ENCODE data around the gene SLCO3A1.
A peak's percentile ranks its signal among the peaks of the same experiment; 100 is the strongest.

Gene SLCO3A1

DNA sequence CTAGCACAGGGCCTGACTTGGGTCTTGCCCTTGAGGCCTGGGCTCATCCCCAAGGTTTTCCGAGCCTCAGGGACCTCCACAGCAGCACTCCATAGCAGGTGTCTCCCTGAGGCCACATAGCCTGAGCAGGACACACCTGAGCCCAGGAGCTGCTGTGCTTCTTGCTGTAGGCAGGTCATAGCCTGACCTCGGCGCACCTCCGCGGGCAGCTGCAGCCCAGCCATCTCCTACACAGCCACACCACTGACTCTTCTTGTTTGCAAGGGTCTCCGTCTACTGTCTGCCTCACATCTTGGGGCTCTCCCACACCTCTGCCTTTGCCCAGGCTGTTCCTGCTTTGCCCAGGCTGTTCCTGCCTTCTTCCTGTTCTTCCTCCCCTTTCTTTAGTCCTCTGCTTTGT is 224.8 kb downstream of the SLCO3A1 start:
- Histone ChIP-seq H3K4me1 (ENCODE audit: control insufficient read depth, insufficient read depth, low read length) (no peaks in the 10 kb centered on the region), H3K36me3 (ENCODE audit: control insufficient read depth in 2 of 2, insufficient read depth in 1 of 2, low read length in 2 of 2) (no peaks in the 10 kb centered on the region), H3K27ac (ENCODE audit: extremely low read depth, low read depth, low read length) (no peak overlapping the region), H3K9me3 (ENCODE audit: control insufficient read depth, insufficient read depth, low read depth, low read length) (no peaks in the 10 kb centered on the region), H3K4me3 (ENCODE audit: low read depth, low read length) (no peak overlapping the region)
- TF ChIP-seq ZNF514 (tag by site-specific recombination; IDR thresholded peaks at IDR 0.05) (no peak), ZSCAN16 (tag by site-specific recombination; IDR thresholded peaks at IDR 0.05) (no peak)
- TF ChIP-seq, protein P1, sequence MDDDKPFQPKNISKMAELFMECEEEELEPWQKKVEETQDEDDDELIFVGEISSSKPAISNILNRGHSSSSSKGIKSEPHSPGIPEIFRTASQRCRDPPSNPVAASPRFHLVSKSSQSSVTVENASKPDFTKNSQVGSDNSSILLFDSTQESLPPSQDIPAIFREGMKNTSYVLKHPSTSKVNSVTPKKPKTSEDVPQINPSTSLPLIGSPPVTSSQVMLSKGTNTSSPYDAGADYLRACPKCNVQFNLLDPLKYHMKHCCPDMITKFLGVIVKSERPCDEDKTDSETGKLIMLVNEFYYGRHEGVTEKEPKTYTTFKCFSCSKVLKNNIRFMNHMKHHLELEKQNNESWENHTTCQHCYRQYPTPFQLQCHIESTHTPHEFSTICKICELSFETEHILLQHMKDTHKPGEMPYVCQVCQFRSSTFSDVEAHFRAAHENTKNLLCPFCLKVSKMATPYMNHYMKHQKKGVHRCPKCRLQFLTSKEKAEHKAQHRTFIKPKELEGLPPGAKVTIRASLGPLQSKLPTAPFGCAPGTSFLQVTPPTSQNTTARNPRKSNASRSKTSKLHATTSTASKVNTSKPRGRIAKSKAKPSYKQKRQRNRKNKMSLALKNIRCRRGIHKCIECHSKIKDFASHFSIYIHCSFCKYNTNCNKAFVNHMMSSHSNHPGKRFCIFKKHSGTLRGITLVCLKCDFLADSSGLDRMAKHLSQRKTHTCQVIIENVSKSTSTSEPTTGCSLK (tag by site-specific recombination; IDR thresholded peaks at IDR 0.05), result no peak
- POLR2A ChIA-PET, result interaction anchor here (0.9 kb wide), 1 partner anchor 224 kb away, joined by 3 read pairs; the partner anchor contains the start of gene SLCO3A1
- CTCF ChIA-PET, result interaction anchor here (0.5 to 5.6 kb wide), 39 partner anchors 8 to 1022 kb away, joined by 3 to 74 read pairs (median 4); partner anchors contain the start of gene SLCO3A1

DNA sequence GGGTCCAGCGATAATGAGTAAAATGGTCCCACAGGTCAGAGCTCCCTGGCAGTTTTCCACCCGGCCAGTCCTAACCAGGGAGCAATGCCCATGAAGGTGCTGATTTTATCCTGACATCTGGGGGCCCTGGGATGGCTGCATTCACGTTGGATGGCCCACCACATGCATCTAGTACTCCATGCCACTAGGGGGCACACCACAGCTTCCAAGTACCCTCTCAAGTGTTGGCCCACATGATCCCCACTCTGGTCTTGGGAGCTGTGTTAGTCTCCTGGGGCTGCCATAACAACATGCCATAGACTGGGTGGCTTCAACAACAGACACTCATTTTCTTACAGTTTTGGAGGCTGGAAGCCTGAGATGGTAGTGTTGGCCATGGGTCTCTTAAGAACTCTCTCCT is 225.5 kb downstream of the SLCO3A1 start:
- Histone ChIP-seq H3K4me1 (ENCODE audit: control insufficient read depth, insufficient read depth, low read length) (no peaks in the 10 kb centered on the region), H3K9me3 (ENCODE audit: control insufficient read depth, insufficient read depth, low read depth, low read length) (no peaks in the 10 kb centered on the region), H3K36me3 (ENCODE audit: control insufficient read depth in 2 of 2, insufficient read depth in 1 of 2, low read length in 2 of 2) (no peaks in the 10 kb centered on the region), H3K27ac (ENCODE audit: extremely low read depth, low read depth, low read length) (no peak overlapping the region), H3K4me3 (ENCODE audit: low read depth, low read length) (no peak overlapping the region)
- ChIA-PET CTCF (interaction anchor here (0.6 to 5.6 kb wide), 25 partner anchors 11 to 1402 kb away, joined by 3 to 74 read pairs (median 4); partner anchors contain the start of gene SLCO3A1), POLR2A (interaction anchor here (0.9 kb wide), 1 partner anchor 225 kb away, joined by 3 read pairs; the partner anchor contains the start of gene SLCO3A1)
- TF ChIP-seq PRDM4 (tag by site-specific recombination; IDR thresholded peaks at IDR 0.05), result no peak
- 0 out of 2 replicates have a peak, but pooled peaks have one; percentile 21 for TF ChIP-seq MZF1 (tag by site-specific recombination; IDR thresholded peaks at IDR 0.05; ENCODE audit: borderline replicate concordance)

DNA sequence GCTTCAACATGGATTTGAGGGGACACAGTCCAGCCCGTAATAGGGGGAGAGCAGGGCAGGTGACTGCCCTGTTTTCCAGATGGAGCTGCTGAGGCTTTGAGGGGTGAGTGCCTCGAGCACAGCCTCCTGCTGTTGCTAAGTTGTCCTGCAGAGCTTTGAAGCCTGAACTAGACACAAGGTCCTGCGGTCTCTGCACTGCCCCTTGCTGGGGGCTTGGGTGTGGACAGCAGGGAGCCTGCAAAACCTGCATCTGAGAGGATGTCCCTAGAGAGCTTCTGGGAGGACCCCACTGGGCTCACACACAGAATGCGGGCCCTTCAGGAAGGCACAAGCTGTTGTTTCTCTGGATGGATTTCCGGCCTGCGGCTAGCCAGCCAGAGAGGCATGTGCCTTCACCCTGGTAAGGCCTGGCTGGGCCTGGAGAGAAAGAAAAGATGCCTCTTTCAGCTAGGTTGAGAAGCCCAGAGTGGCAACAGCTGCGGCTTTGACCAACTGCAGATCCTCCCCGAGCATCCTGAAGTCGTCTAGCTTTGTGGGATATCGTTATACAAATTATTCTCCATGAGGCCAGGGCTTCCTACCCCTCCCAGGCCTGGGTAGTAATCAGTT is 226.2 kb downstream of the SLCO3A1 start:
- Histone ChIP-seq H3K4me3 (ENCODE audit: low read depth, low read length) (no peak overlapping the region), H3K9me3 (ENCODE audit: control insufficient read depth, insufficient read depth, low read depth, low read length) (no peaks in the 10 kb centered on the region), H3K4me1 (ENCODE audit: control insufficient read depth, insufficient read depth, low read length) (no peaks in the 10 kb centered on the region), H3K27ac (ENCODE audit: extremely low read depth, low read depth, low read length) (no peak overlapping the region), H3K36me3 (ENCODE audit: control insufficient read depth in 2 of 2, insufficient read depth in 1 of 2, low read length in 2 of 2) (no peaks in the 10 kb centered on the region)
- TF ChIP-seq FEZF1 (tag by site-specific recombination; IDR thresholded peaks at IDR 0.05) (no peak), ZIC2 (tag by site-specific recombination; IDR thresholded peaks at IDR 0.05) (peak; percentile 91)
- POLR2A ChIA-PET, result no interaction called here
- CTCF ChIA-PET, result interaction anchor here (0.6 to 5.6 kb wide), 17 partner anchors 10 to 1024 kb away, joined by 3 to 74 read pairs (median 4); partner anchors contain the start of gene SLCO3A1

- no peak overlapping the region for H3K4me3 ChIP-seq (ENCODE audit: low read depth, low read length)
- POLR2A ChIA-PET, result no interaction called here
- H3K9me3 ChIP-seq (ENCODE audit: control insufficient read depth, insufficient read depth, low read depth, low read length), result no peaks in the 10 kb centered on the region
- no peaks in the 10 kb centered on the region for H3K36me3 ChIP-seq (ENCODE audit: control insufficient read depth in 2 of 2, insufficient read depth in 1 of 2, low read length in 2 of 2)
- CTCF ChIA-PET, result interaction anchor here (0.6 to 2.6 kb wide), 20 partner anchors 9 to 1123 kb away, joined by 3 to 17 read pairs (median 3); no protein-coding TSS in a partner anchor
- TF ChIP-seq ZNF2 (tag by site-specific recombination; IDR thresholded peaks at IDR 0.05), result 0 out of 2 replicates have a peak, but pooled peaks have one; percentile 30
- TF ChIP-seq, protein P2, sequence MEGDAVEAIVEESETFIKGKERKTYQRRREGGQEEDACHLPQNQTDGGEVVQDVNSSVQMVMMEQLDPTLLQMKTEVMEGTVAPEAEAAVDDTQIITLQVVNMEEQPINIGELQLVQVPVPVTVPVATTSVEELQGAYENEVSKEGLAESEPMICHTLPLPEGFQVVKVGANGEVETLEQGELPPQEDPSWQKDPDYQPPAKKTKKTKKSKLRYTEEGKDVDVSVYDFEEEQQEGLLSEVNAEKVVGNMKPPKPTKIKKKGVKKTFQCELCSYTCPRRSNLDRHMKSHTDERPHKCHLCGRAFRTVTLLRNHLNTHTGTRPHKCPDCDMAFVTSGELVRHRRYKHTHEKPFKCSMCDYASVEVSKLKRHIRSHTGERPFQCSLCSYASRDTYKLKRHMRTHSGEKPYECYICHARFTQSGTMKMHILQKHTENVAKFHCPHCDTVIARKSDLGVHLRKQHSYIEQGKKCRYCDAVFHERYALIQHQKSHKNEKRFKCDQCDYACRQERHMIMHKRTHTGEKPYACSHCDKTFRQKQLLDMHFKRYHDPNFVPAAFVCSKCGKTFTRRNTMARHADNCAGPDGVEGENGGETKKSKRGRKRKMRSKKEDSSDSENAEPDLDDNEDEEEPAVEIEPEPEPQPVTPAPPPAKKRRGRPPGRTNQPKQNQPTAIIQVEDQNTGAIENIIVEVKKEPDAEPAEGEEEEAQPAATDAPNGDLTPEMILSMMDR (tag by site-specific recombination; IDR thresholded peaks at IDR 0.05), result peak; percentile 65
- TF ChIP-seq, protein P3, sequence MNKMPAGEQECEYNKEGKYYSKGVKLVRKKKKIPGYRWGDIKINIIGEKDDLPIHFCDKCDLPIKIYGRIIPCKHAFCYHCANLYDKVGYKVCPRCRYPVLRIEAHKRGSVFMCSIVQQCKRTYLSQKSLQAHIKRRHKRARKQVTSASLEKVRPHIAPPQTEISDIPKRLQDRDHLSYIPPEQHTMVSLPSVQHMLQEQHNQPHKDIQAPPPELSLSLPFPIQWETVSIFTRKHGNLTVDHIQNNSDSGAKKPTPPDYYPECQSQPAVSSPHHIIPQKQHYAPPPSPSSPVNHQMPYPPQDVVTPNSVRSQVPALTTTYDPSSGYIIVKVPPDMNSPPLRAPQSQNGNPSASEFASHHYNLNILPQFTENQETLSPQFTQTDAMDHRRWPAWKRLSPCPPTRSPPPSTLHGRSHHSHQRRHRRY (tag by site-specific recombination; IDR thresholded peaks at IDR 0.05), result no peak
- TF ChIP-seq, protein P4, sequence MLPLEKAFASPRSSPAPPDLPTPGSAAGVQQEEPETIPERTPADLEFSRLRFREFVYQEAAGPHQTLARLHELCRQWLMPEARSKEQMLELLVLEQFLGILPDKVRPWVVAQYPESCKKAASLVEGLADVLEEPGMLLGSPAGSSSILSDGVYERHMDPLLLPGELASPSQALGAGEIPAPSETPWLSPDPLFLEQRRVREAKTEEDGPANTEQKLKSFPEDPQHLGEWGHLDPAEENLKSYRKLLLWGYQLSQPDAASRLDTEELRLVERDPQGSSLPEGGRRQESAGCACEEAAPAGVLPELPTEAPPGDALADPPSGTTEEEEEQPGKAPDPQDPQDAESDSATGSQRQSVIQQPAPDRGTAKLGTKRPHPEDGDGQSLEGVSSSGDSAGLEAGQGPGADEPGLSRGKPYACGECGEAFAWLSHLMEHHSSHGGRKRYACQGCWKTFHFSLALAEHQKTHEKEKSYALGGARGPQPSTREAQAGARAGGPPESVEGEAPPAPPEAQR (tag by site-specific recombination; IDR thresholded peaks at IDR 0.05), result no peak
- TF ChIP-seq ZNF654 (tag by site-specific recombination; IDR thresholded peaks at IDR 0.05; ENCODE audit: low read depth), result peak; percentile 88
- peak; percentile 47; the same call in 1 of the 2 replicates for TF ChIP-seq ZNF660 (tag by site-specific recombination; IDR thresholded peaks at IDR 0.05)
- 0 out of 2 replicates have a peak, but pooled peaks have one; percentile 44 for TF ChIP-seq IKZF3 (tag by site-specific recombination; IDR thresholded peaks at IDR 0.05)
- 0 out of 2 replicates have a peak, but pooled peaks have one; percentile 25 for TF ChIP-seq ZSCAN30 (tag by site-specific recombination; IDR thresholded peaks at IDR 0.05)
- no peak overlapping the region for H3K27ac ChIP-seq (ENCODE audit: extremely low read depth, low read depth, low read length)
- no peaks in the 10 kb centered on the region for H3K4me1 ChIP-seq (ENCODE audit: control insufficient read depth, insufficient read depth, low read length)
Observed at GRCh38 chr15:92082006-92082843, 228.7 kb downstream of the SLCO3A1 start.
